Right lung (tissue), 10 donors: ENCODE measurements around the gene ARMS2. TPM values are rescaled to one million over a fixed set of nuclear protein-coding genes. Genes with fewer than 3 reads are reported as not detected.

Experiments used
- DNase-seq, 2 donors: peaks; one replicate each; pipeline ENCODE4 v3.0.0-alpha.2; 2013
- long read RNA-seq, 8 donors: transcript quantifications; one replicate each; lab custom pipeline, GENCODE V29; 2026
- polyA plus RNA-seq, 5 donors: library from polyadenylated mRNA; unstranded; fragments of 120-200 nt; gene quantifications; one replicate each; pipeline versions ENCODE4 v1.2.1 to v1.2.3, GENCODE V29; 2013; ENCODE audit warnings: inconsistent platforms in 1 of 5, low replicate concordance in 1 of 5; ENCODE audit not compliant: insufficient read length in 5 of 5, insufficient read depth in 1 of 5

ARMS2 gene
- not detected for polyA plus RNA-seq
- long read RNA-seq, donor 1, result 0 reads
- long read RNA-seq, donor 2, result 0 reads
- long read RNA-seq, donor 3, result 0 reads
- long read RNA-seq, donor 4, result 0 reads
- long read RNA-seq, donor 5, result 0 reads
- long read RNA-seq, donor 6, result 0 reads
- long read RNA-seq, donor 7, result 0 reads
- long read RNA-seq, donor 8, result 0 reads

DNA sequence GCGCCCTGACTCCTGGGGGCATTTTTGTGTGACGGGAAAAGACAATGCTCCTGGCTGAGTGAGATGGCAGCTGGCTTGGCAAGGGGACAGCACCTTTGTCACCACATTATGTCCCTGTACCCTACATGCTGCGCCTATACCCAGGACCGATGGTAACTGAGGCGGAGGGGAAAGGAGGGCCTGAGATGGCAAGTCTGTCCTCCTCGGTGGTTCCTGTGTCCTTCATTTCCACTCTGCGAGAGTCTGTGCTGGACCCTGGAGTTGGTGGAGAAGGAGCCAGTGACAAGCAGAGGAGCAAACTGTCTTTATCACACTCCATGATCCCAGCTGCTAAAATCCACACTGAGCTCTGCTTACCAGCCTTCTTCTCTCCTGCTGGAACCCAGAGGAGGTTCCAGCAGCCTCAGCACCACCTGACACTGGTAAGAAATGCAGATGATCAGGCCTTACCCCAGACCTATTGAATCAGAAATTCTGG, at the start of gene ARMS2:
TSS of gene ARMS2 (plus strand) at position 51 of the 478 bp plus-strand sequence. CDS start at position 126, 75 bp downstream.
- DNase-seq, result no peak

DNA sequence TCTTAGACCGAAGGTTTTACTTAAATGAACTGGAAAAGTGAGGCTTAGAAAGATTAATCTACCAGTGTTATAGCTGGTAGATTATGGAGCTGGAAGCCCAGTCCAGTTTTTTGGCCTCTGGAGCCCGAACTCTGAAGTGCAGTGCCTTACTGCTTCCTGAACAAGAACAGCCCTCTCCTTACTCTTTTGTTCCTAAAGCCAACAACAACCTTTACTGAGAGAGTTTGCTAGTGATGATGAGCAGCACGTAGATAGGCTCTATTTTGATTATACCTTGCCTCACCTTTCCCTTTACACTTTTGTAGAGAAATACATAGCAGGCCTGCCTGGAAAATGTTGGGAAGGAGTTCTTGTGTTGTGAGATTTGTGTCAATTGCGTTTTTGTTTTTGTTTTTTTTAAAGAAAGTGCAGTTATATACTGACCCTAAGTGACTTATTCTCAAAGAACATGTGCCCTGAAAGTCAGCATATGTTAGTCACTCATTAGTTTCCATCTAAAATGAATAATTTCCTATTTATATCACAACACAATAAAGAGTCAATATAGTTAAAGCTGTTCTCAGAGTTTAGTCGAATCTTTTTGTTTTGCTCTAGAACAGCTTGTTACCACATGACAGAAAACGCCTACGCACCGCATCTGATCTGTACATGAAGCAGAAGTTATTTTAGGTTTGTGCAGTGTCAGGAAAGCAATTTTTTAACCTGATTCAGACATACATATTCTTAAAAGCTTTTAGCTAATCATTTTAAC, 46.9 kb upstream of the ARMS2 start:
- DNase-seq, result no peak

- no peak for DNase-seq
Measured at GRCh38 chr10:122413327-122413726, 41.1 kb upstream of the ARMS2 start.

- no peak for DNase-seq
Measured at GRCh38 chr10:122417667-122418066, 36.8 kb upstream of the ARMS2 start.

- no peak for DNase-seq
Measured at GRCh38 chr10:122419016-122419415, 35.4 kb upstream of the ARMS2 start.

DNA sequence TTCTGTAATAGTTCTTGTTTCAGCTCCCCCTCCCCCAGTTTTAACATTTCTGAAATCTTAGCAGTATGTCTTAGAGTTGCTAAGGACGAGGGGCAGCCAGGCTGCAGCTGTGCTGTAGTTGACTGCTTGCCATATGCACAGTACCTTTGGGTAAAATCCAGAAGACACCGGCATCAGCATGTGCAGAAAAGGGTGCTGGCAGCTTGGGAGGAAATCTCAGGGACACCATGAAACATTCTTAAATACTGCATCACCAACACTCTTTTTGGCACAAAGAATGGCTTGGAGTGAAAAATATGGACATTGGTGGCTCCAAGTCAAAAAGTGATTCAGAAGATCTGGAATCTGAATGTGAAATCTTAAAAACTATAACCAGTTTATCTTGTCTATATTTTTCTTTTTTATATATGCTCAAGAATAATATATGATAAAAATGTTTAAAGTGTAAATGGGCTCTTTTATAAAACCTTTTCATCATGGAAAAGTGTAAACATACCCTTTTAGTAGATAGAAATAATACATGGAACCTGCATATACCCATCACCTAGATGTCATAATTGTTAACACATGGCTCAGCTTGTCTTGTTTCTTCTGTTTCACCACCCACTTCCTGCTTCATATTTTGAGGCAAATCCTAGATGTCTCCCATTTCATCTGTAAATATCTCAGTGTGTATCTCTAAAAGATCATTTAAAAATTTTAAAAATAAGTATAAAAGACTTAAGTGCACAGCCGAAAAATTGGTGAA, 34.4 kb upstream of the ARMS2 start:
- DNase-seq, result peak; percentile 24 to 28

DNA sequence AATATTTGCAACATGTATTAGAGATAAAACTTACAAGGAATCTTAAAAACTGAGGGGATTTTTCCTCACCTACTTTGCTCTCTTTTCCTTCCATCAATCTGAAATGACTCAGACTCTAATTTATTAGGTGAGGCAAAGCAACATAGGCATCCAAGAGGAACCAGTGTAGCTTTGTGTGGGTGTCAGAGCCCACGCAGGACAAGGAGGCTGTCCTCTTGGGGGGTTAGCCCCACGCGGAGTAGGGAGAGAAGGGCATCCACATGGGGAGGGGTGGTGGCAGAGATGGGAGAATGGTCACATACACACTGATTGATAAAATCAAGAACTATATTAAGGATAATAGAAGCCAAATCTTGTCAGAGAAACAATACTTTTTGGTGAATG, 33.8 kb upstream of the ARMS2 start:
- DNase-seq, result no peak

DNA sequence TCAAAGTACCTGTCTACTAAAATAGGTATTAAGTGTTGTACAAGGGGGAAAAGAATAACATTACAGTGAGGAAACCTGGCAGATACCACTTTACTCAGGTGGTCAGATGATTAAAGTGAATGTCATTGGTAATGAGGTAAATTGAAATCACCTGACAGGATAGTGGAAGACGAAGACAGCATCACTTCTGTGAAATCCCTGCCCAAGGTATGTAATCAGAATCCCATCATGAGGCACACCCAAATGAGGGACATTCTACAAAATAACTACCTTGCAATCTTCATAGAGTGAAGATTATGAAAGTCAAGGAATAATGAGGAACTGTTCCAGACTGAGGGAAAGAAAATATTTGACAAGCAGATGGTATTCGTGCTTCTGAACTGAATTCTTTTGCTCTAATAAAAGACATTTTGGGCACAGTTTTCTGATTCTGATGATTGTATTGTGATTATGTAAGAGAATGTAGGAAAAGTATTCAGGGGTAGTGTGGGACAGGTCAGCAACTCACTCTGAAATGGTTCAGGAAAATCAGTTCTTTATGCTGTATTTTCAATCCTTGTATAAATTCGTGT, 33.3 kb upstream of the ARMS2 start:
- DNase-seq, result no peak

DNA sequence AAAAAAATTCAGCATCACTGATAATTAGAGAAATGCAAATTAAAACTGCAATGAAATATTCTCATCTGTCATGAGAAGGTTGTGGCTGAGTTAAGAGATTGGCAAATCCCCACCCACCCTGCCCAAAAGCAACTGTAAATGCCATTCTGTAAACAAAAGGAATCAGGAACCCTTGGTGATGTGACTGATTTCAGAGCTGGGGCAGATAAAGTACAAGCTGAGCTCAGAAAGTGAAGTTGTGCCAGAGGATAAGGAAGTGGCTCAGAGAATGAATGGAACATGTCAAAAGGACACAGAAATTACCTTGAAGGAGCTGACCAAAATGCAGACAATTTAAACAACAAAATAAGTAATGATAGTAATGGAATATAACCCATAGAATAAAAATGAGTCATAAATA, 32.7 kb upstream of the ARMS2 start:
- no peak for DNase-seq

DNA sequence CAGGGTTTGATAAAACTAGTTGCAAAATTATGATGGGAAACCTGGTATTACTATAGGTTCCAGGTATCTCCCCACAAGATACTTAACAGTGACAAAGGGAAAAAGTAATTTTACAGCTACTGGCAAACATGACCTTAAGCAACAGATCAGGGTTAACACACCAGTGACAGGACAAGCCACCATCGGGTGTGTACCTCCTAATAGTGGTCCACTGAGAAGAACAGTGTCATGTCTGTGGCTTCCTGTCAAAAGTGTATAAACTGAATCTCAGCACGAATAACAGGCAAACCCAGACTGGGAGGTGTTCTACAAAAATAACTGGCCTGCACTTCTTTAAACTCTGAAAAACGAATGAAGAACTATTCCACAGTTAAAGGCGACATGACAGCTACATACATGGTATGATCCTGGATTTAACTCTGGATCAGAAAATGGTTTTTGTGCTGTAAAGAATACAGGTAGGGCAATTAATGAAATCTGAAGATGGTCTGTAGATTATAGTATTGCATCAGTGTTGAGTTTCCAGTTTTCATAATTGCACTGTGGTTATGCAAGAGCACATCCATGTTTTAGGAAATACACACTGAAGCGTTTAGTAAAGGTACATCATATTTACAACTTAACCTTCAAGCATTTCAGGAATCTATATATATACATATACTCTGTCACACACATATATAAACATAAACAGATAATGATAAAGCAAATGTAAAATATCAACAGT, 32.0 kb upstream of the ARMS2 start:
- no peak for DNase-seq

DNA sequence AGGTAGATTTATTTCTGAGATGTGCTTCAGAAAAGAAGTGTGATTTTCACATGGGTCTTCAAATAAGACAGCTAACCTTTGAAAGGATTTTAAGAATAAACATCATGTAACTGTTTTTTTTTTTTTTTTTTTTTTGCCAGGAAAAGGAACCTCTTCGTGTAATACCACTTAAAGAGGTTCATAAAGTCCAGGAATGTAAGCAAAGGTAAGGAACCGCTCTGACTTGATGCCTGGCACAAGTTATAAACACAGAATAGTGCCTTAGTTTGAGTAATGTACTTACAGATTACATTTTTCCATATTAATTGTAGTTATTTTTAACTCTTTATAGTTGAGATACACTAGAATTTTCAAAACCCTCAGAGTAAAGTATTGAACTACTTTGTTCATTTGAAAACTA, 30.4 kb upstream of the ARMS2 start:
- DNase-seq, result no peak

- no peak for DNase-seq
Measured at GRCh38 chr10:122426829-122427228, 27.6 kb upstream of the ARMS2 start.

DNA sequence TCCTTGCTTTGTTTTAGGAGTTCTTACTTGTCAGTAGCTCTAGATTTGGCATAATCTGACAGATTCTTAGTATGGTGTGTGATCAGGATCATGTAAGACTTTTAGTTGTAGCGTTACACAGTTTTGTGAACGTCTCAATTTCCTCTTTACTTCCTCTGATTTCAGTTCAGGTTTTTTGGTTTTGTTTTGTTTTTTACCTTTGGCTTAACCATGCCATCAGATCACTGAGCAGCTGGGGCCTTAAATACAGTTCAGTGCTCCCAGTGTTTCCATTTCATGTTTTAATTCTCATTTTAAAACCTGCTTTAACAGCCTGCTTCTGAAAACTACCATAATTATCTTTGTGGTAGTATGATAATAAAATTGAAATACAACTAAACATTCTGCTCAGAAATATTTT, 27.2 kb upstream of the ARMS2 start:
- no peak for DNase-seq

GRCh38 chr10:122435212-122435827, 19.1 kb upstream of the ARMS2 start:
- peak; percentile 14 to 34 for DNase-seq

DNA sequence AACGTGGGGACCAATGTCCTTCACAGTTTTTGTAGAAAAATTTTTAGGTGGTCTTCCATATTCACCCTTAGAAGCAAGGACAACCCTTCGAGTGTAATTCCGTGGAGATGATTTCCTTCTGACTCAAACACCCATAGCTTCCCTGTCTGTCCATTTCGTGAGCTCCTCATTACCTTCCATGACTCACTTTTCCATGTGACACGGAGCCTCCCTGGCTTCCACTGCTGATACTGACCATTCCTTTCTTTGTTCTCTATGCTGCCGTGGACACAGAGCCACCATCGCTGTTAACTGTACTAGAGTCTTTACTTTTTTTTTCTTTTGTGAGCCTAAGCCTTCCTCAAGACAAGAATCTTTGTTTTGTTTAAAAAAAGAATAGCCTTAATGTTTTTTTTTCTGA, 12.5 kb upstream of the ARMS2 start:
- no peak for DNase-seq

DNA sequence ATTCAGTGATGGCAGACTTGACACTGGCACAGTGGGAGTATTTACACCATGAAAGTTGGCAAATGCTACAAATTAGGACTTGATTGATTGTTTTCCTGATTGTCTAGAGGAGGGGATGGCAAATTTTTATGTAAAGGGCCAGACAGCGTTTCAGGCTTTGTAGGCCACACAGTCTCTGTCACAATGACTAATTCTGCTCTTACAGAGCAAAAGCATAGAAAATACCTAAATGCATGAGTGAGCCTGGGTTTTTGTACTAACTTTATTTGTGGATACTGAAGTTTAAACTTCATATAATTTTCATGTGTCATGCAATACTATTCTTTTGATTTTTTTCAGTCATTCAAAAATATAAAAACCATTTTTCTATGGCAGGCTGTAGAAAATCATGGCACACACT, 9.0 kb upstream of the ARMS2 start:
- no peak for DNase-seq

GRCh38 chr10:122445904-122446303, 8.5 kb upstream of the ARMS2 start:
- DNase-seq, result no peak

DNA sequence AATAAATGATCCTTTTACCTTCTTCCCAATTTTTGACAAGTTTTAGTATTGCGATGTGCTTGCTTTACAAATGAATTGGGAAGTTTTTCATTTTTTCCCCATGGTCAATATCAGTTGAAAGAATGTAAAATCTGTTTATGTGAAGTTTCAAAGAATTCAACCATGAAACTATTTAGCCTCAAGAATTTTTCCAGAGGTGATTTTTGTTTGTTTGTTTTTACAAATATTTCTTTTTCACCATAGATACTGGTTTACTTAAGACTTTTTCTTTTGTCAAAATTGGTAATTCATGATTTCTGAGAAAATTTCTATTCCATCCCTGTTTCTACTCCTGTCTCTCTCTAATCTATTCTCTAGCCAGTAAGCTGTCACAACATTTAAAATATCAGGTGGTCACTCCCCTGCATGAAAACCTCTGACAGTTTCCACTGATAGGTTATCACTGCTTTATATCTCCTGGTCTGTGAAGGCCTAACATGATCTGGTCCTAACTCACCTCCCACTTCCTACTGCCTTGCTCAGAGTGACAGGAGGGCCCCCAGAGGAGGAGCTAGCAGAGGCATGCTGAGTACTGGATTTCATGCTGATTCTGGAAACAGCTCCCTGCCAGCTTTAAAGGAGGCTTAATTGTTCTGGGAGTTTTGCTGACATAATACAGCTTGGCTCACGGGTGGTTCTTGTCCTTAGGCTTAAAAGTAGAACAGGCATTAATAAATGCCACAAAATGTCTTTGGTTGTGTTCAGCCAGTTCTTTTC, 7.6 kb upstream of the ARMS2 start:
- no peak for DNase-seq

DNA sequence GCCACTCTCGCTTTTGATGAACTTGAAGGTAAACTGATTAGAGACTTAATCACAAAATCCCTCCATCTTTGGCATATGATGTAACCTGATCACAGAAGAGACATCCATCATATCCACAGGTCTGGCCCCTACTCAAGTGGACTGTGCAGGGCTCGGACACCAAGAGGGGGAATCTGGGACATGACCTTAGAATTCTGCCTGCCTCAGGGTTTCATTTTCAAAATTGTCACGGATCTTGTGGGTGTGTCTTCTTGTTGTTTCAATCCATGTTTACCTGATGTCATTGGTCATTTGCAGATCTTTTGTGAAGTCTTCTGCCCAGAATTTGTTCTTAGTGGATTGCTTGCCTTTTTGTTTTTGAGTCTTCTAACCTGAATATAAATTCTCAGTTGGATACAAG, 5.9 kb upstream of the ARMS2 start:
- no peak for DNase-seq

- no peak for DNase-seq
Measured at GRCh38 chr10:122449153-122449552, 5.3 kb upstream of the ARMS2 start.
